Hematopoietic multipotent progenitor cell (in vitro differentiated cells): ENCODE results near the gene RHBDL1. TPM values are rescaled to one million over a fixed set of nuclear protein-coding genes. Genes with fewer than 3 reads are reported as not detected.
"Not testable (repeated sequence)": the region's sequence is repeated elsewhere in the genome, so short reads cannot be mapped to it uniquely, and the experiment has no call there.

Experiments
- DNase-seq, 3 donors: peaks; one replicate each; pipeline ENCODE4 v3.0.0-alpha.2; 2011 to 2015; ENCODE audit warnings: low read depth in 2 of 3, low spot score in 2 of 3
- total RNA-seq: library from RNA; depleted of rRNA; stranded (reverse); fragments of >200 nt; gene quantifications from one replicate; pipeline ENCODE4 v1.2.3, GENCODE V29; 2012

RHBDL1 gene
- total RNA-seq, 1 donor: 0.54 TPM

DNA sequence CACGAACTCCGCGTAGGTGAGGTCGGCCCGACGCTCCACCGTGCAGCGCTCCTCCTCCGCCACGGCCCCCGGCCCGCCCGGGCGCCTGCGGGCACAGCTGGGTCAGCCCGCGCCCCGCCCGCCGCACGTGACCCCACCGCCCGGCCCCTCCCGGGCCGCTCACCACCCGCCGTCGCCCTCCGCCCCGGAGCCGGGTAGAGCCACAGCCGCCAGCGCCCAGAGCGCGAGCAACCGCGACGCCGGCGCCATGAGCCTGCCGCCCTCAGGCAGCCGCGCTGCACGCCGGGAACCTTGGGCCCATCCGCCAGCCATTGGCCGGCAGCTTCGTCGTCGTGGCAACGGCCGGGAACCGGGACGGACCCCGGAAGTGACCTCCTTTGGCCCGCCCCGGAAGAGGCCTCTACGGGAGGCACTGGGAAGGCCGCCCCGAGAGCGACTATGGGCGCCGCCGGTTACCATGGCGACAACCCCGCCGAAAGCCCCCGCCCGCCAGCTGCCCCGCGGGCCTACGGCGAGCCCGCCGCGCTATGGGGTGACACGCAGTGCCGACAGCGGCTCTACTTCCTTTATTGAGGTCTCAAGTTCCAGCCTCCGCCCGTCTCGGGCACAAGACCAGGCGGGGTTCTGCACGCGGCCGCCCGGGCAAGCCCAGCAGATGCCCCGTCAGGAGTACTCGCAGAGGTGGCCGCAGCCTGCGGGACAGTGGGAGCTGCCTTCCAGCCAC lies 8.8 kb downstream of the RHBDL1 start, which contains the start of gene JMJD8:
TSS of gene JMJD8 (minus strand) at position 264 of the 724 bp plus-strand sequence. CDS start at position 249, 15 bp downstream.
- peak; percentile 90 to 95 (median 93) for DNase-seq

DNA sequence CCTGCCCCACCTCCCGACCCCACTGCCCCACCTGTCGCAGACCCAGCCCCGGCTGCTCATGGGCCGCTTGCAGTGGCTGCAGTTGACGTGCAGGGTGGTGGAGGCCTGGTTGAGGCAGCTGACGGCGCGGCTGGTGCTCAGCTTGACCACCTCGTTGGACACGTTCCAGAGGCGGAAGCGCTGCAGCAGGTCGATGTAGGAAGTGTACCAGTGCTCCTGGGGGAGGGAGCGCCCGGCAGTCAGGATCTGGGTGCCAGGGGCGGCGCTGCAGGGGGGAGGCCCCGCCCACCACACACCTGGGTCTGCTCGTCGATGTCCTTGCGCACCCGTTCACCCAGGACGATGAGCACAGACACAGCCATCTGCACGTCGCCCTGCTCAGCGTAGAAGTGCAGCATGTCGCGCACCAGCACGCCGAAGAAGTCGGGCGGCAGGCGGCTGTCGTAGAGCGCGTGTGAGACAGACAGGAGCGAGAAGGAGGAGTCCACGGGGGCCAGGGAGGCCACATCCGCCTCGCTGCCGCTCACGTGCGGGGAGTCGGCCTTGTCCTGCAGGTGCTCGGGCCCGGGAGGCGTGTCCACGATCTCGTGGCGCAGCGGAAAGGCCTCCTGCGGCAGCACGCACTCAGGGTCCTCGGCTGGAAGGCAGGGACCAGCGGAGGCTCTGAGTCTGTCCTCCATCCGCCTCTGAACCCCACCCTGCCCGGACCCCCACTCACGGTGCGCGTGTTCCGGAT lies 9.7 kb downstream of the RHBDL1 start:
- DNase-seq: no peak

- peak in 1 of 3 donors; percentile 22 for DNase-seq
Measured at GRCh38 chr16:685967-686366, 10.5 kb downstream of the RHBDL1 start.

GRCh38 chr16:686459-687260 lies 11.2 kb downstream of the RHBDL1 start:
- DNase-seq: no peak

DNA sequence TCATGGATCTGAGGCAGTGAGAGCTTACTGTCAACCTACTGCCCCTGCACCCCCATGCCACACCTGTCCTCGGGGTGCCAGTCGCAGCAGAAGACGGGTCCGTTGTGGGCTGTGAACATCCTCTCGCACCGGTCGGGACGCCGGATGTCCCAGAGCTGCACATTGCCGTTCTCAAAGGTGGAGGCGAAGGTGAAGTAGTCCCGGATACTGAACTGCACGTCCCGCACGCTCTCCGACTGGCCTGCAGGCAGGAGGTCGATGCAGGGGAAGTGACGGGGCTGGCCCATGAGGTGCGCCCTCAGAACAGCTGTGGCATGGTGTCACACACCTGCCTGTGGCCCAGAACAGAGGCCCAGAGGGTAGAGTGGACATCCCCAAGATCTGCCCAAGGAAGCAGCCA lies 12.0 kb downstream of the RHBDL1 start:
- no peak for DNase-seq

- no peak for DNase-seq
Measured at GRCh38 chr16:689175-689897, 13.9 kb downstream of the RHBDL1 start.

DNA sequence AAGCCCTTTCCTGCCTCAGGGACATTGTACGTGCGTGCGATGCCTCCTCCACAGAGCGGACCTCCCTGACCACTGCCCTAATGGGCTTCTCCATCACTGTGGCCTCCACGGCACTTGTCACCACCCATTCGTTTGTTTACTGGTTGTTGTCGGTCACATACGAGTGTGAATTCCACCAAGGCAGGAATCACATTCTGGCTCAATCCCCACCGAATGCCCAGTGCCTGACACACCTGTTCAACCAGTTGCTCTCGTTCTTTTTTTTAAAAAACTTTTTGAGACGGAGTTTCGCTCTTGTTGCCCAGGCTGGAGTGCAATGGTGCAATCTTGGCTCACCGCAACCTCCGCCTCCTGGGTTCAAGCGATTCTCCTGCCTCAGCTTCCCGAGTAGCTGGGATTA lies 15.8 kb downstream of the RHBDL1 start:
- DNase-seq: not testable (repeated sequence)

GRCh38 chr16:692356-693108 lies 17.1 kb downstream of the RHBDL1 start:
- no peak for DNase-seq

DNA sequence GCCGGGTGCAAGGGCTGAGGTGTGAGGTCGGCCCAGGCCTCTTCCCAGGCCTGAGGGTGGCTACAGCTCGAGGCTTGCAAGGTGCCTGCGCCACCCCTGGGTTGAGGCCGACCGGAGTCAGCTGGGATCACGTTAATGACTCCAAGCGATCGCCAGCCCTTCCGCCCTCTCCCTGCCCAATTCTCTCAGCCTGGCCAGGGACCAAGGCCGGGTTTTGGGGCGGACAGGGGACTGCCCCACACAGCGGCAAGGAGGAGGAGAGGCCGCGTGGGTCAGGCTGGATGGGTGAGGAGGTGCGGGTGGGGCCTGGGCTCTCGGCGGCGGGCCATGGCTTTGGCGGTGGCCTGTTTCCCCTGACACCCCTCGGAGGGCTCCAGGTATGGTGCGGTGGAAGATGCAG lies 17.9 kb downstream of the RHBDL1 start:
- no peak for DNase-seq

- no peak for DNase-seq
Measured at GRCh38 chr16:693766-694165, 18.3 kb downstream of the RHBDL1 start.

DNA sequence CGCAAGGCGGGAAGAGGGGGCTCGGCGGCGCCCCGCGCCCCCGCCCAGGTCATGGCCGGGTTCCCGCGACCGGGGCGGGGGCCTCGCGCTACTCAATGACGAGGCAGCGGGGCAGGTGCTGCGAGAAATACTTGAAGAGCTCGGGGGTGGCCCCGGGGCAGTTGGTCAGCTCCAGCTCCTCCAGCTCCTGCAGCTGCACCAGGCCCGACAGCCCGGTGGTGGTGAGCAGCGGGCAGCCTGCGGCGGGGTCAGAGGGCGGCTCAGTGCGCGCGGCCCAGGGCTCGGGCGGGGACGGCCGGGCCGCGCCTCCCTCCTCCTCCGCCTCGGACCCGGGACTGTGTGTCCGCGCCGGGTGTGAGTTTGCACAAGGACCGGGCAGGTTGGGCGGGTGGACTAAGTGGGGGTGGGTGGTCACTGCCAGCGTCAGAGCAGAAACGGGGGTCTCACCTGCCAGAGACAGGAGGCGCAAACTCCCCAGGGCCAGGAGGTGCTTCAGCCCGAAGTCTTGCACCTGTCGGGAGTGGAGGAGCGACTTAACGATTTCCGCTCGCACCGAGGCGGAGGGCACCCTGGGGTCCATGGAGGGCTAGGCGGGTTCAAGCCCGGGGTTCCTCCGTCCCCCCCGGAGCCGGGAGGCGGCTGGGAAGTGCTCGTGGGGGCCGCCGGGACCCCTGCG lies 18.9 kb downstream of the RHBDL1 start:
- no peak for DNase-seq

- no peak for DNase-seq
Measured at GRCh38 chr16:694863-695354, 19.4 kb downstream of the RHBDL1 start.

DNA sequence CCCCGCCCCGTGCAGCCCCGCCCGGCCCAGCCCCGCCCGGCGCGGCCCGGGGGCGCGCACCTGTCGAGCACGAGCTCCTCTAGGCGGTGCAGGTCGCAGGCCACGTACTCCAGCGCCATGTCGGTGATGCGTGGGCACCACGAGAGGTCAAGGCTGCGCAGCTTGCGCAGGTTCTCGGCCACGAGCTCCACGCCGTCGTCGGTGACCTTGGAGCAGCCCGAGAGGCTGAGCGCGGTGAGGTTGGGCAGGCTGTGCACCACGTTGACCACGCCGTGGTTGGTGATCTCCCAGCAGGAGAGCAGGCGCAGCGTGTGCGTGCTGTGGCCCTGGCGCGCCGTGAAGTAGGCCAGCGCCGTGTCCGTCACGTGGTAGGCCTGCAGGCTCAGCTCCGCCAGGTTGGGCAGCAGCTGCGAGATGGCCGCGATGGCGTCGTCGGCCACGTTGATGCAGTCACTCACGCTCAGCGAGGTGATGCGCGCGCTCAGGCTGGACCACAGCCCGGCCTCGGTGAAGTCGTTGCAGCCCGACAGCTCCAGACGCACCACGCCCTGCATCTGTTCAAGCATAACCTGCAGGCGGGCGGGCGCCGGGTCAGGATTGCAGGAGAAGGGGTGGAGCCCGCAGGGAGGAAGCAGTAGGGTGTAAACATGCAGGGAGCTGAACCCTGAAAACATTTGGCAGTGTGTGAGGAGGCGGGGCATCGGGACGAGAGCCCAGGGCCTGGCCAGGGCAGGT lies 20.1 kb downstream of the RHBDL1 start:
- DNase-seq: peak in 1 of 3 donors; percentile 53

- no peak for DNase-seq
Measured at GRCh38 chr16:698911-699671, 23.6 kb downstream of the RHBDL1 start.

- peak in 1 of 3 donors; percentile 43 for DNase-seq
Measured at GRCh38 chr16:700684-701584, 25.5 kb downstream of the RHBDL1 start.

GRCh38 chr16:702341-702740 lies 26.9 kb downstream of the RHBDL1 start:
- DNase-seq: no peak

DNA sequence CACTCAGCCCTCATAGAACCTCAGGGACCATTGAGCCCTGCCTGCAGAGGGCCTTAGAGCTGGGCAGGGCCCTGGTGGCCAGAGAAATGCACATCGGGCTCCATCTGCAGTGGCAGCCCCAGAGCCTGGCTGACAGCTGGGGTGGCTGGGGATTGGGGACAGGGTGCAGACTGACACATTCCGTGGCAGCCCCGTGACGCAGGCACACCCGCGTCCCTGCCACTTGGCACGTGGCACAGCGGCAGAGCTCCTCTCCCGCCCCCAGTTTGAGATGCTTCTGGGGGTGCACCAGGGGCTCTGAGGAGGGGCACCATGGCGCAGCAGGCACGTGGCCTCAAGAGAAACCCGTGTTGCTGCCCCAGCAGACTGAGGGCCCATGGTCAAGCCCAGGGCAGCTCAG lies 27.9 kb downstream of the RHBDL1 start:
- no peak for DNase-seq
